ENCODE measurements around the gene SMIM14. TPM values are rescaled to one million over a fixed set of nuclear protein-coding genes. Genes with fewer than 3 reads are reported as not detected.

SMIM14 gene
- total and polyA plus RNA-seq, 2 of the 8 experiments (the other 6 are each of a cell fraction or from before 2014, with no cell fraction given): 29.1 to 31.0 TPM

- Histone ChIP-seq H2BK15ac (ENCODE audit: low read length) (no peak overlapping the region), H3K4me1 (replicated peaks in 1 of 4; ENCODE audit: control insufficient read depth in 3 of 4, insufficient read depth in 4 of 4, low read length in 3 of 4) (peaks cover 0 to 4% (median 1%) of the 10 kb centered on the region in 4 experiments; a peak in 3 of 7 replicates), H4K20me1 (replicated peaks in 1 of 2; ENCODE audit: control insufficient read depth in 1 of 2, insufficient read depth in 2 of 2, low read length in 2 of 2) (peaks cover 0 to 2% of the 10 kb centered on the region in 2 experiments), H3K18ac (ENCODE audit: extremely low read depth, low read length) (no peak overlapping the region), H2BK5ac (ENCODE audit: low read depth, low read length) (no peak overlapping the region), H3K27ac (ENCODE audit: low read depth, low read length) (no peak overlapping the region), H2AFZ (ENCODE audit: low read length) (no peak overlapping the region), H4K5ac (ENCODE audit: insufficient read length, low read depth, low read length) (no peak overlapping the region), H3K23ac (ENCODE audit: insufficient read length) (no peak overlapping the region), H2BK120ac (replicated peaks; ENCODE audit: low read depth, low read length) (no peak overlapping the region), H3K23me2 (ENCODE audit: low read depth, low read length) (0 out of 2 replicates have a peak, but pooled peaks cover 4% of the 10 kb centered on the region), H3K27me3 (replicated peaks in 1 of 4; ENCODE audit: control insufficient read depth in 3 of 4, extremely low read depth in 1 of 4, insufficient read depth in 3 of 4, low read length in 3 of 4) (no peaks in the 10 kb centered on the region), H3K79me2 (ENCODE audit: control insufficient read depth in 1 of 2, insufficient read depth in 2 of 2, low read length in 2 of 2) (peaks cover 13 to 75% of the 10 kb centered on the region in 2 experiments), H3K14ac (ENCODE audit: insufficient read length) (no peak overlapping the region), H3K9me3 (ENCODE audit: insufficient read depth in 2 of 2, low read depth in 1 of 2, low read length in 1 of 2) (peaks cover 9 to 12% of the 10 kb centered on the region in 2 experiments), H3K56ac (replicated peaks; ENCODE audit: insufficient read length, low read depth, low read length) (no peak overlapping the region), H2BK12ac (ENCODE audit: low read depth, low read length) (no peak overlapping the region), H3K4me2 (ENCODE audit: insufficient read depth in 1 of 2, low read depth in 2 of 2, low read length in 2 of 2) (peak overlapping the region; percentile 72 to 75), H3K4ac (replicated peaks; ENCODE audit: insufficient read length, low read depth, low read length) (no peak overlapping the region), H3K79me1 (ENCODE audit: low read depth, low read length) (no peaks in the 10 kb centered on the region), H3K4me3 (ENCODE audit: extremely low read depth in 1 of 4, insufficient read depth in 2 of 4, low read depth in 3 of 4, low read length in 4 of 4) (peak overlapping the region; percentile 90 to 98 (median 95)), H2BK20ac (ENCODE audit: low read length) (no peak overlapping the region), H3K9ac (replicated peaks in 1 of 4; ENCODE audit: extremely low read depth in 1 of 4, low read depth in 3 of 4, low read length in 3 of 4) (peak overlapping the region; percentile 83 to 92 (median 89)), H4K8ac (ENCODE audit: extremely low read depth, insufficient read depth, low read length) (no peak overlapping the region), H4K91ac (replicated peaks; ENCODE audit: insufficient read length, low read length) (no peak overlapping the region), H2AK5ac (ENCODE audit: low read depth, low read length) (no peak overlapping the region), H3K36me3 (ENCODE audit: control insufficient read depth in 2 of 4, insufficient read depth in 4 of 4, low read length in 3 of 4) (peaks cover 0 to 21% (median 5%) of the 10 kb centered on the region in 4 experiments; a peak in 2 of 8 replicates)
- DNase-seq (ENCODE audit: low read depth in 1 of 2, low spot score in 2 of 2) (no peak), FAIRE-seq (no peak)
- TF ChIP-seq GTF2F1 (IDR thresholded peaks at IDR 0.05; ENCODE audit: borderline replicate concordance, low read depth, low read length) (no peak), KDM5A (IDR thresholded peaks at IDR 0.05; ENCODE audit: low read length) (no peak), TBP (IDR thresholded peaks at IDR 0.05; ENCODE audit: low read depth, low read length) (no peak), EP300 (IDR thresholded peaks at IDR 0.05; ENCODE audit: borderline replicate concordance in 1 of 2, low read depth in 2 of 2, low read length in 2 of 2) (no peak), TCF12 (IDR thresholded peaks at IDR 0.05; ENCODE audit: low read depth, low read length) (no peak), FOSL1 (IDR thresholded peaks at IDR 0.05; ENCODE audit: insufficient read depth, low read depth, low read length) (no peak)
- TF ChIP-seq, protein P1, sequence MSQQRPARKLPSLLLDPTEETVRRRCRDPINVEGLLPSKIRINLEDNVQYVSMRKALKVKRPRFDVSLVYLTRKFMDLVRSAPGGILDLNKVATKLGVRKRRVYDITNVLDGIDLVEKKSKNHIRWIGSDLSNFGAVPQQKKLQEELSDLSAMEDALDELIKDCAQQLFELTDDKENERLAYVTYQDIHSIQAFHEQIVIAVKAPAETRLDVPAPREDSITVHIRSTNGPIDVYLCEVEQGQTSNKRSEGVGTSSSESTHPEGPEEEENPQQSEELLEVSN (IDR thresholded peaks at IDR 0.05): no peak
- ChIA-PET POLR2A (ENCODE audit: partially characterized antibody) (interaction anchor here (0.6 to 3.3 kb wide), 9 partner anchors 11 to 448 kb away, joined by 3 to 31 read pairs (median 3); partner anchors contain the start of genes SMIM14 and UBE2K), CTCF (ENCODE audit: partially characterized antibody) (interaction anchor here (0.6 to 1.6 kb wide), 4 partner anchors 10 to 453 kb away, joined by 3 to 4 read pairs (median 3); no protein-coding TSS in a partner anchor)
- 30% methylated on average over 9 of the region's 9 CpGs; no CpG with 5 or more reads in 1 of the 2 experiments for WGBS, 2 experiments (ENCODE audit: extremely low coverage in 1 of 2, insufficient coverage in 1 of 2, insufficient read length in 1 of 2, insufficient replicate concordance in 2 of 2, low coverage in 1 of 2, low lambda C conversion rate in 2 of 2, missing lambda C conversion rate in 1 of 2)
These were observed 112.6 kb downstream of the SMIM14 start for GRCh38 chr4:39525822-39526690.
